ENCODE results near the gene NRXN3.

NRXN3 gene

DNA sequence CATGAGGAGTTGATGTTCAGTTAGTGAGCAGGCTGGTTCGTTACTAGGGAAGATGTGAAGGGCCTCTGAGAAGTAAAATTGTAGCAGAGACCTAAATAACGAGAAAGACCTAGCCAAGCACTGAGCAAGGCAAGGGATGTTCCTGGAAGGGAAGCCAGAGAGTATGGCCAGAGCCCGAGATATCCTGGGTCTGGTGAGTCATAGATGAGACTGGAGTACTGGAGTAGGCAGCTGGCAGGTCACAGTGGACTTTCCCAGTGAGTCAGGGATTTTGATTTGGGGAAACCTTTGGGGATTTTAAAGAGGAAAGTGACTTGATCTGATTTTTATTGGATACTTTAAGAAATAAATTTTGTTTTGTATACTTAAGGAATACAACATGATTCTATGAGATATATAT, 1672.1 kb downstream of the NRXN3 start (continued):
- TF ChIP-seq, protein P1, sequence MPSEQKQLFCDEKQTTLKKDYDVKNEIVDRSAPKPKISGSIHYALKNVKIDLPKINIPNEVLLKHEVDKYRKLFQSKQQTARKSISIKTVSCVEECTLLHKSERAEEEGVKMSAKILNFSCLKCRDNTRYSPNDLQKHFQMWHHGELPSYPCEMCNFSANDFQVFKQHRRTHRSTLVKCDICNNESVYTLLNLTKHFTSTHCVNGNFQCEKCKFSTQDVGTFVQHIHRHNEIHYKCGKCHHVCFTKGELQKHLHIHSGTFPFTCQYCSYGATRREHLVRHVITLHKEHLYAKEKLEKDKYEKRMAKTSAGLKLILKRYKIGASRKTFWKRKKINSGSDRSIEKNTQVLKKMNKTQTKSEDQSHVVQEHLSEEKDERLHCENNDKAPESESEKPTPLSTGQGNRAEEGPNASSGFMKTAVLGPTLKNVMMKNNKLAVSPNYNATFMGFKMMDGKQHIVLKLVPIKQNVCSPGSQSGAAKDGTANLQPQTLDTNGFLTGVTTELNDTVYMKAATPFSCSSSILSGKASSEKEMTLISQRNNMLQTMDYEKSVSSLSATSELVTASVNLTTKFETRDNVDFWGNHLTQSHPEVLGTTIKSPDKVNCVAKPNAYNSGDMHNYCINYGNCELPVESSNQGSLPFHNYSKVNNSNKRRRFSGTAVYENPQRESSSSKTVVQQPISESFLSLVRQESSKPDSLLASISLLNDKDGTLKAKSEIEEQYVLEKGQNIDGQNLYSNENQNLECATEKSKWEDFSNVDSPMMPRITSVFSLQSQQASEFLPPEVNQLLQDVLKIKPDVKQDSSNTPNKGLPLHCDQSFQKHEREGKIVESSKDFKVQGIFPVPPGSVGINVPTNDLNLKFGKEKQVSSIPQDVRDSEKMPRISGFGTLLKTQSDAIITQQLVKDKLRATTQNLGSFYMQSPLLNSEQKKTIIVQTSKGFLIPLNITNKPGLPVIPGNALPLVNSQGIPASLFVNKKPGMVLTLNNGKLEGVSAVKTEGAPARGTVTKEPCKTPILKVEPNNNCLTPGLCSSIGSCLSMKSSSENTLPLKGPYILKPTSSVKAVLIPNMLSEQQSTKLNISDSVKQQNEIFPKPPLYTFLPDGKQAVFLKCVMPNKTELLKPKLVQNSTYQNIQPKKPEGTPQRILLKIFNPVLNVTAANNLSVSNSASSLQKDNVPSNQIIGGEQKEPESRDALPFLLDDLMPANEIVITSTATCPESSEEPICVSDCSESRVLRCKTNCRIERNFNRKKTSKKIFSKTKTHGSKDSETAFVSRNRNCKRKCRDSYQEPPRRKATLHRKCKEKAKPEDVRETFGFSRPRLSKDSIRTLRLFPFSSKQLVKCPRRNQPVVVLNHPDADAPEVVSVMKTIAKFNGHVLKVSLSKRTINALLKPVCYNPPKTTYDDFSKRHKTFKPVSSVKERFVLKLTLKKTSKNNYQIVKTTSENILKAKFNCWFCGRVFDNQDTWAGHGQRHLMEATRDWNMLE (tag by site-specific recombination; conservative IDR thresholded peaks at IDR 0.05; ENCODE audit: low read depth), result no peak

DNA sequence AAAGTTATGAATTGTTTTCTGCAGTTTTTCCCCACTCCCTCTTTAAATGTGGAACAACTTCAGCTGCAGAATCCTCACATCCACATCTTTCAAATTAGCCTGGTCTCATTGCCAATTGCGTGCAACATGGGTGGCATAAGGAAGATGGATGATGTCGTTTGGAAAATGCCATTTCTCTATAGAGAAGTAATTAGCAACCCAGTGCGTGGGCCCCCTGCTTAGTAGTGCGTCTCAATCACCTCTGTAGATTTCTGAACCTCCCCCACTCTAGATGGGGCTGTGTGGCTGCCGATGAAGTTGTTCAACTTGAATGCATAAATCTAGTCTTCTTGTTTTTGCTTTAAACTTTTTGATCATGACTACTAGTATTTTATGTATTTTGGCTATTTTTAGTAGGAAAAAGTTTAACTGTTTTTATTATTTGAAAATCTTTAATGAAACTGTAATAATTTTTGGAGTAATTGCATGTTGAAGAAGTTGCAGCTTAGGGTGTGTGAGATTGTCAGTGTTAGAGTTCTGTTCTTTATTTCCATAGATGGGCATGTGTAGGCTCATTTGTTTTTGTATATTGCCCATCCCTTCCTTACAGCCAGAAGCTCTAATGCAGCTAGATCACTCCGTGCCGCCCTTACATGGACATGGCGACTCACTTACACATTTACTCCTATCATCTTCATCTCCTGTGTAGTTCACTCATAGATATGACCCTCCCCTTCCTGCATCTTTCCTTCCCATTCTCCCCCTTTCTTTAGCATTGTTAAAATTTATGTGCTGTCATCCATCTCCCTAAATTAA, 1683.0 kb downstream of the NRXN3 start:
- Histone ChIP-seq H3K36me3 (ENCODE audit: control insufficient read depth in 2 of 2, insufficient read depth in 1 of 2, low read length in 2 of 2) (no peaks in the 10 kb centered on the region), H3K4me1 (ENCODE audit: control insufficient read depth, insufficient read depth, low read length) (no peaks in the 10 kb centered on the region), H3K4me3 (ENCODE audit: low read depth, low read length) (no peak overlapping the region), H3K9me3 (ENCODE audit: control insufficient read depth, insufficient read depth, low read depth, low read length) (no peaks in the 10 kb centered on the region), H3K27ac (ENCODE audit: extremely low read depth, low read depth, low read length) (no peak overlapping the region)
- TF ChIP-seq ZNF391 (tag by site-specific recombination; IDR thresholded peaks at IDR 0.05; ENCODE audit: borderline replicate concordance, low read depth) (no peak), ZNF223 (tag by site-specific recombination; IDR thresholded peaks at IDR 0.05) (no peak), ZNF248 (tag by site-specific recombination; IDR thresholded peaks at IDR 0.05) (no peak), ZNF785 (tag by site-specific recombination; IDR thresholded peaks at IDR 0.05) (no peak), ZNF423 (tag by site-specific recombination; IDR thresholded peaks at IDR 0.05) (no peak), ZNF404 (tag by site-specific recombination; IDR thresholded peaks at IDR 0.05) (no peak), ZNF580 (tag by site-specific recombination; IDR thresholded peaks at IDR 0.05) (no peak), ZNF623 (tag by site-specific recombination; IDR thresholded peaks at IDR 0.05) (no peak), MZF1 (tag by site-specific recombination; IDR thresholded peaks at IDR 0.05; ENCODE audit: borderline replicate concordance) (no peak), ZNF544 (tag by site-specific recombination; IDR thresholded peaks at IDR 0.05) (no peak), HOXC10 (CRISPR knock-in tag; IDR thresholded peaks at IDR 0.05) (no peak), ZNF747 (tag by site-specific recombination; IDR thresholded peaks at IDR 0.05) (no peak), ZNF677 (tag by site-specific recombination; IDR thresholded peaks at IDR 0.05) (no peak)
- TF ChIP-seq, protein P2, sequence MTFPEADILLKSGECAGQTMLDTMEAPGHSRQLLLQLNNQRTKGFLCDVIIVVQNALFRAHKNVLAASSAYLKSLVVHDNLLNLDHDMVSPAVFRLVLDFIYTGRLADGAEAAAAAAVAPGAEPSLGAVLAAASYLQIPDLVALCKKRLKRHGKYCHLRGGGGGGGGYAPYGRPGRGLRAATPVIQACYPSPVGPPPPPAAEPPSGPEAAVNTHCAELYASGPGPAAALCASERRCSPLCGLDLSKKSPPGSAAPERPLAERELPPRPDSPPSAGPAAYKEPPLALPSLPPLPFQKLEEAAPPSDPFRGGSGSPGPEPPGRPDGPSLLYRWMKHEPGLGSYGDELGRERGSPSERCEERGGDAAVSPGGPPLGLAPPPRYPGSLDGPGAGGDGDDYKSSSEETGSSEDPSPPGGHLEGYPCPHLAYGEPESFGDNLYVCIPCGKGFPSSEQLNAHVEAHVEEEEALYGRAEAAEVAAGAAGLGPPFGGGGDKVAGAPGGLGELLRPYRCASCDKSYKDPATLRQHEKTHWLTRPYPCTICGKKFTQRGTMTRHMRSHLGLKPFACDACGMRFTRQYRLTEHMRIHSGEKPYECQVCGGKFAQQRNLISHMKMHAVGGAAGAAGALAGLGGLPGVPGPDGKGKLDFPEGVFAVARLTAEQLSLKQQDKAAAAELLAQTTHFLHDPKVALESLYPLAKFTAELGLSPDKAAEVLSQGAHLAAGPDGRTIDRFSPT (tag by site-specific recombination; IDR thresholded peaks at IDR 0.05), result no peak
- CTCF ChIA-PET, result interaction anchor here (0.7 kb wide), 1 partner anchor 33 kb away, joined by 4 read pairs; no protein-coding TSS in a partner anchor
- POLR2A ChIA-PET, result no interaction called here

DNA sequence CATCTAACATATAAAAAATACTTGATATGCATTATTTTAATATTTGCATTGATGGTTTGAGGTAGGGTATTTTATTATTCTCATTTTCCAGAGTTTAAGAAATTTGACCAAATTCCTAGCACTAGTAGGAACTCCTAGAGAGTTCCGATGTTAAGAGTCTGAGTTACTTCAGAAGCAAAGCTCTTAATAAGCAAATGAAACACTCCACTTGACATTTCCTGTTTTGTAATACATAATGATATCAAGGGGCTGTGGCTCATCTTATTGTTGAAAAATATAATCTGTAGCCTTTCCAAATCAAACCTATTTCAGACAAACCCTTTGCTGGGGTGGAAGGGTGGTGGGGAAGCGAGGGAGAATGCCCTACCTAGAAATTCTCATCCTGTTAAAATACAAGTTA, 1685.6 kb downstream of the NRXN3 start:
- ChIA-PET CTCF (no interaction called here), POLR2A (no interaction called here)
- H3K36me3 ChIP-seq (ENCODE audit: control insufficient read depth in 2 of 2, insufficient read depth in 1 of 2, low read length in 2 of 2), result no peaks in the 10 kb centered on the region
- no peak overlapping the region for H3K4me3 ChIP-seq (ENCODE audit: low read depth, low read length)
- H3K4me1 ChIP-seq (ENCODE audit: control insufficient read depth, insufficient read depth, low read length), result no peaks in the 10 kb centered on the region
- no peak overlapping the region for H3K27ac ChIP-seq (ENCODE audit: extremely low read depth, low read depth, low read length)
- TF ChIP-seq ZNF174 (tag by site-specific recombination; IDR thresholded peaks at IDR 0.05) (no peak), ZNF202 (tag by site-specific recombination; IDR thresholded peaks at IDR 0.05; ENCODE audit: borderline replicate concordance) (no peak)
- H3K9me3 ChIP-seq (ENCODE audit: control insufficient read depth, insufficient read depth, low read depth, low read length), result no peaks in the 10 kb centered on the region
